ENCODE results near the gene BTBD19. TPM values are rescaled to one million over a fixed set of nuclear protein-coding genes. Genes with fewer than 3 reads are reported as not detected.

BTBD19 gene
- total RNA-seq, 2 experiments from 2014 or later = 0.44 to 2.0 TPM

DNA sequence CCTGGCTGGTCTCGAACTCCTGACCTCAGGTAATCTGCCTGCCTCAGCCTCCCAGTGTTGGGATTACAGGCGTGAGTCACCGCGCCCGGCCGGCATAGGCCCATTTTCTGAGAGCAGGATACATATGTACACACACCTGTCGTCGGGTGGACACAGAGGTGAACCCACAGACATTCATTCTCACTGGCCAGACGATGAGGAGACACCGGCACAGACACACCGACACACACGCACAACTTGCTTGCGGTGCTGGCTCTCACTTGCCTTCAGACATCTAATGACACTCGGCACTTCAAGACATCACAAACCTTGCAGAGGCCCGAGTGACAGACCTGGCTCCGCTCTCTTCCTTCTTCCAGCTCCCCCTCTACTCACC lies 34.2 kb downstream of the BTBD19 start:
- Histone ChIP-seq H3K79me2 (ENCODE audit: insufficient read depth, low read depth, low read length) (no peaks in the 10 kb centered on the region), H3K4me1 (ENCODE audit: insufficient read depth, low read length, poor library complexity, severe bottlenecking) (no peaks in the 10 kb centered on the region), H3K36me3 (ENCODE audit: insufficient read depth, low read length) (no peaks in the 10 kb centered on the region), H3K9me2 (ENCODE audit: insufficient read depth, low read length) (no peaks in the 10 kb centered on the region), H3K4me3 (ENCODE audit: low read depth, low read length, poor library complexity, severe bottlenecking) (no peak overlapping the region), H3K9me3 (ENCODE audit: low read length) (no peaks in the 10 kb centered on the region), H4K20me1 (ENCODE audit: insufficient read depth, low read length) (no peaks in the 10 kb centered on the region), H3K27ac (ENCODE audit: low read depth, low read length, poor library complexity, severe bottlenecking) (no peak overlapping the region), H3K4me2 (ENCODE audit: low read length) (peak overlapping the region; percentile 39; the same call in 1 of the 2 replicates), H2AFZ (ENCODE audit: low read length) (no peak overlapping the region)
- no peak for DNase-seq (ENCODE audit: low spot score)
- no TSS peak for BruUV-seq (replicated peaks)
- intact Hi-C loops (cut with micrococcal nuclease; ENCODE audit: unreplicated experiment) = no loop called here
- ChIA-PET POLR2A (no interaction called here), CTCF (ENCODE audit: unreplicated experiment) (no interaction called here)
- TF ChIP-seq EZH2phosphoT487 (IDR thresholded peaks at IDR 0.05; ENCODE audit: borderline replicate concordance, low read depth, low read length) = no peak
- TF ChIP-seq, protein P1, sequence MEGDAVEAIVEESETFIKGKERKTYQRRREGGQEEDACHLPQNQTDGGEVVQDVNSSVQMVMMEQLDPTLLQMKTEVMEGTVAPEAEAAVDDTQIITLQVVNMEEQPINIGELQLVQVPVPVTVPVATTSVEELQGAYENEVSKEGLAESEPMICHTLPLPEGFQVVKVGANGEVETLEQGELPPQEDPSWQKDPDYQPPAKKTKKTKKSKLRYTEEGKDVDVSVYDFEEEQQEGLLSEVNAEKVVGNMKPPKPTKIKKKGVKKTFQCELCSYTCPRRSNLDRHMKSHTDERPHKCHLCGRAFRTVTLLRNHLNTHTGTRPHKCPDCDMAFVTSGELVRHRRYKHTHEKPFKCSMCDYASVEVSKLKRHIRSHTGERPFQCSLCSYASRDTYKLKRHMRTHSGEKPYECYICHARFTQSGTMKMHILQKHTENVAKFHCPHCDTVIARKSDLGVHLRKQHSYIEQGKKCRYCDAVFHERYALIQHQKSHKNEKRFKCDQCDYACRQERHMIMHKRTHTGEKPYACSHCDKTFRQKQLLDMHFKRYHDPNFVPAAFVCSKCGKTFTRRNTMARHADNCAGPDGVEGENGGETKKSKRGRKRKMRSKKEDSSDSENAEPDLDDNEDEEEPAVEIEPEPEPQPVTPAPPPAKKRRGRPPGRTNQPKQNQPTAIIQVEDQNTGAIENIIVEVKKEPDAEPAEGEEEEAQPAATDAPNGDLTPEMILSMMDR (conservative IDR thresholded peaks at IDR 0.05; ENCODE audit: low read length) = no peak

DNA sequence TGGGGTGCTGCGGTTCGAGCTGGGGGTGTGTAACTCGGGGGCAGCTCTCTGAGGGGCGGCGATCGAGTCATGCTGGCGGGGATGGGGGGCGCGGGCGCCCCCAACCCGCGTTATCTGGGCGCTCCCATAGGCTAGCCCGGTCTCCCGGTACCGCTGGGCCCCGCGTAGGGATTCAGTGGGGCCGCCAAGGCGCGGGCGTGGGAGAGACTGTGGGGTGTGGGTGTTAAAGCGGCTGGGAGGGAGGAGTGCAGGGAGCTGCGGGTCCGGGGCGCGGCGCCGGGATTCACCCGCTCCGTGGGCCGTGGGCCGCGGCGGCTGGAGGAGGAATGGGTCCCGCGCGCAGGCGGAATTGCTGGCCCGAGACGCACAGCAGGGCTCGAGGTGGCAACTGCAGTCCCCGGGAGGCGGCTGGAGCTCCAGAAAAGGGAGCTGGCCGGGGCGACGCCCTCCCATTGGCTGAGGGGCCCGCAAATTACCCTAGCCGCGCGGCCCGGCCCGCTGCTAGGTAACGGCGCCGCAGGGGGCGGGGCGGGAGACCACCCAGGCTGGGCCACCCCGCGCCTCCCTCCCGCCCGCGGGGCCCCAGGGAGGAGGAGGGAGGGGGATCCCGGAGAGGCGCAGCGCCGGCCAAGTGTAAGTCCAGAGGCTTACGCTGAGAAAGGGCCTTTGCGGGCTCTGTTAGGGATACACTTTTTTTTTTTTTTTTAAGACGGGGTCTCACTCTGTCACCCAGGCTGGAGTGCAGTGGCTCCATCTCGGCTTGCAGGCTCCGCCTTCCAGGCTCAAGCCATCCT lies 34.7 kb downstream of the BTBD19 start, which contains the start of gene PTCH2:
Gene PTCH2, minus strand, starts transcription at position 392 of the 794 bp plus-strand sequence. Its CDS starts 321 bp downstream, at position 71.
- H3K36me3 ChIP-seq (ENCODE audit: insufficient read depth, low read length) = no peaks in the 10 kb centered on the region
- intact Hi-C loops (cut with micrococcal nuclease; ENCODE audit: unreplicated experiment) = no loop called here
- DNase-seq (ENCODE audit: low spot score) = peak; percentile 24
- no peaks in the 10 kb centered on the region for H3K9me2 ChIP-seq (ENCODE audit: insufficient read depth, low read length)
- no peaks in the 10 kb centered on the region for H3K9me3 ChIP-seq (ENCODE audit: low read length)
- H2AFZ ChIP-seq (ENCODE audit: low read length) = no peak within 1 kb of the TSS
- no peaks in the 10 kb centered on the region for H4K20me1 ChIP-seq (ENCODE audit: insufficient read depth, low read length)
- H3K27ac ChIP-seq (ENCODE audit: low read depth, low read length, poor library complexity, severe bottlenecking) = no peak within 1 kb of the TSS
- H3K4me3 ChIP-seq (ENCODE audit: low read depth, low read length, poor library complexity, severe bottlenecking) = peak within 1 kb of the TSS; percentile 21
- no TSS peak for BruUV-seq (replicated peaks)
- H3K4me1 ChIP-seq (ENCODE audit: insufficient read depth, low read length, poor library complexity, severe bottlenecking) = no peaks in the 10 kb centered on the region
- H3K79me2 ChIP-seq (ENCODE audit: insufficient read depth, low read depth, low read length) = no peaks in the 10 kb centered on the region
- POLR2A ChIA-PET = interaction anchor here (0.6 kb wide), 2 partner anchors 38 to 159 kb away, joined by 3 to 5 read pairs; no protein-coding TSS in a partner anchor
- CTCF ChIA-PET (ENCODE audit: unreplicated experiment) = no interaction called here
- TF ChIP-seq EZH2phosphoT487 (IDR thresholded peaks at IDR 0.05; ENCODE audit: borderline replicate concordance, low read depth, low read length) = no peak
- TF ChIP-seq, protein P1 (conservative IDR thresholded peaks at IDR 0.05; ENCODE audit: low read length) = no peak
- H3K4me2 ChIP-seq (ENCODE audit: low read length) = peak within 1 kb of the TSS; percentile 39; the same call in 1 of the 2 replicates

DNA sequence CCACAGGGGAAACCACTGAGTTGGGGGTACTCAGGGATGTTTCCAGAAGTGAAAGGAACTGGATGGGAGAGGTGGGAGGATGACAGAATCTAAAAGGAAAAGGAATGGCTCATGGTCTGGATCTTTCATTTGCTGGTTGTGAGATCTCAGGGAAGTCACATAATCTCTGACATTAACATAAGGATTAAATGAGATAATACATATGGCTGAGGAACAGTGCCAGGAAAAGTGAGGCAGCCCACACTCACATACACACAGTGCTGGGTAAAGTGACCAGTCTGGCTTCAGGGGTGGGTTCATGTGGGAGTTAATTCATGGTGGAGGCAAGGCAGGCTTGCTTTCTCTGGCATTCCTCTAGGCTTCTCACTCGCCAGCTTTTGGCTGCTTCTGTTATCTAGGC lies 38.7 kb downstream of the BTBD19 start:
- no peak overlapping the region for H3K4me2 ChIP-seq (ENCODE audit: low read length)
- H3K9me3 ChIP-seq (ENCODE audit: low read length) = no peaks in the 10 kb centered on the region
- H3K4me1 ChIP-seq (ENCODE audit: insufficient read depth, low read length, poor library complexity, severe bottlenecking) = peaks cover 9% of the 10 kb centered on the region
- TF ChIP-seq, protein P1 (conservative IDR thresholded peaks at IDR 0.05; ENCODE audit: low read length) = no peak
- TF ChIP-seq EZH2phosphoT487 (IDR thresholded peaks at IDR 0.05; ENCODE audit: borderline replicate concordance, low read depth, low read length) = no peak
- no peaks in the 10 kb centered on the region for H3K79me2 ChIP-seq (ENCODE audit: insufficient read depth, low read depth, low read length)
- ChIA-PET CTCF (ENCODE audit: unreplicated experiment) (no interaction called here), POLR2A (interaction anchor here (0.7 kb wide), 1 partner anchor 109 kb away, joined by 3 read pairs; no protein-coding TSS in a partner anchor)
- H2AFZ ChIP-seq (ENCODE audit: low read length) = no peak overlapping the region
- intact Hi-C loops (cut with micrococcal nuclease; ENCODE audit: unreplicated experiment) = no loop called here
- DNase-seq (ENCODE audit: low spot score) = no peak
- H4K20me1 ChIP-seq (ENCODE audit: insufficient read depth, low read length) = no peaks in the 10 kb centered on the region
- 0 out of 2 replicates have a peak, but pooled peaks cover 7% of the 10 kb centered on the region for H3K36me3 ChIP-seq (ENCODE audit: insufficient read depth, low read length)
- BruUV-seq (replicated peaks) = no TSS peak
- no peak overlapping the region for H3K4me3 ChIP-seq (ENCODE audit: low read depth, low read length, poor library complexity, severe bottlenecking)
- no peaks in the 10 kb centered on the region for H3K9me2 ChIP-seq (ENCODE audit: insufficient read depth, low read length)
- no peak overlapping the region for H3K27ac ChIP-seq (ENCODE audit: low read depth, low read length, poor library complexity, severe bottlenecking)
